Measurements from ENCODE around the gene TMEM229A.
"Not testable (repeated sequence)": the region's sequence is repeated elsewhere in the genome, so short reads cannot be mapped to it uniquely, and the experiment has no call there.

TMEM229A gene

DNA sequence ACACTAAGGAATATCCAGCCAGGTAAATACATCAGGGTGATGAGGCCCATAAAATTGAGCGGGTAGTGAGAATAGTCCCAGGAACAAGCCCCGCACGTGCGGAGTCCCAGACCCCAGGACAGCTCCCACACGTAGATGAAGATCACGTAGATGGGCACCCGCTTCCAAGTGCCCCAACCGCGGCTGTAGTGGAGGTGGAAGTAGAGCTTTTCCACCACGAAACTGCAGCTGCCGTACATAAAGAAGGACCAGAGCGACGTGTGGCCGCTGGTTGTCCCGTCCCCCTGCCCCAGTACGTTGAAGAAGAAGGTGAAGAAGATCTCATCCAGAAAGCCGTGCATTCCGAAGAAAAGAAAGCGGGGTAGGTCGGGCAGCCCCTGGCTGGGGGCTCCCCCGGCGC lies 948 bp downstream of the TMEM229A start:
- peak; percentile 4 for DNase-seq (ENCODE audit: low spot score)

DNA sequence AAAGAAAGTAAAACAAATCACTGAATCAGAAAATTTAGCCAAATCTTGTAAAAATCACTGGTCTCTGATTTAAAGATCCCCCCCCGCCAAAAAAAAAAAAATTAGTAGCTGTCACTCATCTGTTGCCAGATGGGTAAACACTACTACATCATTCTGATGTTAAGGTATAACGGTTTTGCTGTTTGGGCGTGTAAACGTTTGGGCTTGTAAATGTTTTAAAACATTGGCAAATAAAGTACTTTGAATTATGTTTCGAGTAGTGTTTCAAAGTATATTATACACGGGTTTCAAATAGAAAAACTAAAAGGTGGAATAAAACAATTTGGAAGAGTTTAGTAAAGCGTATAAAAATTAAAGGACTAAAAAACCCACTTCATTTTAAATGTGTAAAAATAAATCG lies 1.5 kb downstream of the TMEM229A start:
- DNase-seq (ENCODE audit: low spot score), result no peak

DNA sequence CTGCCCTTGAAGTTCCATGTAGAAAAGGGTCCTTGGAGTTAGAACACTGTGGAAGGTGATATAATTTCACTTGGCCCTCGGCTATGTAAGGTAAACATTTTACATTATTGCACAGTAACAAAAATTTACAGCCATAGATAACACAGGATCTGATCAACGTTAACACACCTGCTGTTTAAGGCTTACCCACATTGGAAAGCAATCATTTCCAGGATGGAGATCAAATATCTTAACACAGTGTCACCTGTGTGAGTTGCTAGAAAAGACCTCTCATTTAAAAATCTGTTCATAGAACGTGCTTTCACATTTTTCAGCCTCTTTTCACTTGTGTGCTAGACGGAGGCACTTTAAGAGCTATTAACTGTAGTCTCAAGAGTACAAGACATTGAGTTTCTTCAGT lies 1.9 kb downstream of the TMEM229A start:
- DNase-seq (ENCODE audit: low spot score), result no peak

DNA sequence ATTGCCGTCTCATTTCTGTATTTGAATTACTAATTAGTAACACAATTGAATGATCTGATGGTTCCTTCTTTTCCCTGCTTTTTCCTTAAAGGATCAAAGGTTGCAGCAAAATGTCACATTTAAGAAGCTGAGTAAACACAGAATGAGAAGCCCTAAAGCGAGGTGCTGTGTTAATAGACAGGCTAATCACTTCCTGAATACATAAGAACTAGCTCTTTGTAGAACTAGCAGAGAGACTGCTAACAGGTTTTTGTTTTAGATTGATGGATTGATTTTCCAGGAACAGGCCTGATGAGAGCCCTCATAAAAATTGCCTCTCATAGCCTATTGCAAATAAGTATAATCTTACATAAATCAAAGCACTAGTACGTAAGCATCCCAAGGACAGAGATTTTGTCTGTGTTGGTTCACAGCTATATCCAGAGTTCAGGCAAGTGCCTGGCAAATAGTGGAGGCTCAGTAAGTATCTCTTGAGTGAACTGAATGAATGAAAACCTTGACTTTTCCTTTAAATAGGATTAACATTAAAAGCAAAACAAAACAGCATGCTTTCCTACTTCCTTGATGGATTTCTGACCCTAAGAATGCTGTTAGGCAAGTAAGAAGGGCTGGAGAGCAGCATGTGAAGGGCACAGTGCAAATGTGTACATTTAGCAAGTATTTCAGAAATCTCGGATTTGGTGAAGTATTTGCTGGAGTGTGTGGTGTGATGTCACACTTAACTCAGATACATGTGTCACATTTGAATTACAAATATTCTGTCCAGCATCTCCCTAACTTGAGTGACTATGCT lies 3.3 kb downstream of the TMEM229A start:
- no peak for DNase-seq (ENCODE audit: low spot score)

DNA sequence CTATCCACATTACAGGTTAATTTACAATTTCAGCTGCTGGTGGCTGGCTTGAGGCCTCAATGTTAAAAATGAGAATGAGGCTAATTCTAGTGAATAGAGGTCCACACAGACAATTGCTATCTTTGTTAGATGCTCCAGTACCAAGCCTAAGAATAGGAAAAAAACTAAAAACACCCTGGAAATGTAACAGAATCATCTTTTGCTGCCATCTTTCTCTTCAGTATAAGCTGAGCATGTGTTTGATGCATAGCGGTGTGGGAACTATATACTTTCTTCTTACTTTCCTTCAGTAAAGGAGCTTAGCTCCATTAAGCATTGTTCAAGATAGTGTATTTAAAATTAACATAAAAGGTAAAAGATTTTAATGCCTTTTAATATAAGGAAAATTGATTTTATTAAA lies 5.6 kb downstream of the TMEM229A start:
- no peak for DNase-seq (ENCODE audit: low spot score)

DNA sequence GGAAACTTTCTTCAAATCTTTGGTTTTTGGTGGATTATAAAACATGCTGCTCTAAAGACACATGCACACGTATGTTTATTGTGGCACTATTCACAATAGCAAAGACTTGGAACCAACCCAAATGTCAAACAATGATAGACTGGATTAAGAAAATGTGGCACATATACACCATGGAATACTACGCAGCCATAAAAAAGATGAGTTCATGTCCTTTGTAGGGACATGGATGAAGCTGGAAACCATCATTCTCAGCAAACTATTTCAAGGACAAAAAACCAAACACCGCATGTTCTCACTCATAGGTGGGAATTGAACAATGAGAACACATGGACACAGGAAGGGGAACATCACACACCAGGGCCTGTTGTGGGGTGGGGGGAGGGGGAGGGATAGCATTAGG lies 8.5 kb downstream of the TMEM229A start:
- DNase-seq (ENCODE audit: low spot score), result not testable (repeated sequence)

DNA sequence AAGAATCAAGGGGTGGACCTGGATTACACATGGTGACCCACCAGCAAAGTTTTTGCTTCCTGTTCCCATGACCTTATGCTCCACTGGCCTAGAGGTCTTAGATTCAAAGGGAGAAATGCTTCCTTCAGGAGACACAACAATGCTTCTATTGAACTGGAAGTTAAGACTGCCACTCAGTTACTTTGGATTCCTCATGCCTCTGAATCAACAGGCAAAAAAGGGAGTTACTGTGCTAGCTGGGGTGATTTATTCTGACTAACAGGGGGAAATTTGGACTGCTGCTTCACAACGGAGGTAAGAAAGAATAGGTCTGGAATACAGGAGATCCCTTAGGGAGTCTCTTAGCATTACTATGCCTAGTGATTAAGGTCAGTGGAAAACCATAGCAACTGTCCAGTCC lies 10.3 kb downstream of the TMEM229A start:
- no peak for DNase-seq (ENCODE audit: low spot score)

DNA sequence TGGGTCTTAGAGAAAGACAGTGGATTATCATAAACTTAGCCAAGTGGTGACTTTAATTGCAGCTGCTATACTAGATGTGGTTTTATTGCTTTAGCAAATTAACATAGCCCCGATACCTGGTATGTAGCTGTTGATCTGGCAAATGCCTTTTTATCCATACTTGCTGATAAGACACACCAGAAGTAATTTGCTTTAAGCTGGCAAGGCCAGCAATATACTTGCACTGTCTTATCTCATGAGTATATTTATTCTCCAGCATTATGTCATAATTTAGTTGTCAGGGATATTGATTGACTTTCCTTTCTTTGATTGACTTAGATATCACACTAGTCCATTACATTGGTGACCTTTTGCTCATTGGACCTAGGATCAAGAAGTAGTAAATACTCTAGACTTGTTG lies 12.8 kb downstream of the TMEM229A start:
- no peak for DNase-seq (ENCODE audit: low spot score)

DNA sequence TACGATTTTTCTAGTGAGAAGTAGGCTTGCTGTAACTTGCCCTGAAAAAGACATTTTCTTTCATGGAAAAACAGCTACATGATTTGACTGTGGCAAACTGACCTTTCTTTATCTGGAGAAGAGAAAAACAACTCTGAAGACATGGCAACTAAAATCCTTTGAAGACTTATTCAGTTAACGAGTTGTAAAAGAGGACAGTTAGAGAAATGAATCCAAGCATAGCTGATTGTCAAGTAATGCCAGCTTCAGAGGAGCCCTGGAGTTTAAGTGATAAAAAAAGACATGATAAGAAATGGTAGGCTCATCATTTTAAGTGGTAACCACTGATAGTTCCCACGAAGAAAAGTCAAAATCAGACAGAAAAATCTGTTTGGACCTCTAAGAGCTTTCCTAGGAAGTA lies 19.6 kb downstream of the TMEM229A start:
- DNase-seq (ENCODE audit: low spot score), result no peak

DNA sequence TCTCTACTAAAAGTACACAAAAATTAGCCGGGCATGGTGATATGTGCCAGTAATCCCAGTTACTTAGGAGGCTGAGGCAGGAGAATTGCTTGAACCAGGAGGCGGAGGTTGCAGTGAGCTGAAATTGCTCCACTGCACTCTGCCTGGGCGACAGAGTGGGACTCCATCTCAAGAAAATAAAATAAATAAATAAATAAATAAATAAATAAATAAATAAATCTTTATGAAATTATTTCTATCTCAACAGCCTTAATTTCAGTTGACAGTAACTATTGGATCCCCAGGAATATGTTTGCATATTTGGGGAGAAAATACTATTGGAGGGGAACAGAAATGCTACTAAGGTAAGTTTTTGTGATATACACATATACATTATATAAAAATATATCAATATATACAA lies 20.0 kb downstream of the TMEM229A start:
- no peak for DNase-seq (ENCODE audit: low spot score)

DNA sequence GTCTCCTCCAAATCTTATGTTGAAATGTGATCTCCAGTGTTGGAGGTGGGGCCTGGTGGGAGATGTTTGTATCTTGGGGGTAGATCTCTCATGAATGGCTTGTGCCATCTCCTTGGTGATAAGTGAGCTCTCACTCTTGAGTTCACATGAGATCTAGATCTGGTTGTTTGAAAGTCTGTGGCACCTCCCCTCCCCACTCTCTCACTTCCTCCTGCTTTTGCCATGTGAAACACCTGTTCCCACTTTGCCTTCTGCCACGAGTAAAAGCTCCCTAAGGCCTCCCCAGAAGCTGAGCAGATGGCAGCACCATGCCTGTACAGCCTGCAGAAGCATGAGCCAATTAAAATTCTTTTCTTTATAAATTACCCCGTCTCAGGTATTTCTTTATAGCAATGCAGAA lies 23.5 kb downstream of the TMEM229A start:
- no peak for DNase-seq (ENCODE audit: low spot score)

DNA sequence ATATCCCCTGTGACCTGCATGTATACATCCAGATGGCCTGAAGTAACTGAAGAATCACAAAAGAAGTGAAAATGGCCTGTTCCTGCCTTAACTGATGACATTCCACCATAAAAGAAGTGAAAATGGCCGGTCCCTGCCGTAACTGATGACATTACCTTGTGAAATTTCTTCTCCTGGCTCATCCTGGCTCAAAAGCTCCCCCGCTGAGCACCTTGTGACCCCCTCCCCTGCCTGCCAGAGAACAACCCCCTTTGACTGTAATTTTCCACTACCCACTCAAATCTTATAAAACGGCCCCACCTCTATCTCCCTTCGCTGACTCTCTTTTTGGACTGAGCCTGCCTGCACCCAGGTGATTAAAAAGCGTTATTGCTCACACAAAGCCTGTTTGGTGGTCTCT lies 24.6 kb downstream of the TMEM229A start:
- not testable (repeated sequence) for DNase-seq (ENCODE audit: low spot score)

DNA sequence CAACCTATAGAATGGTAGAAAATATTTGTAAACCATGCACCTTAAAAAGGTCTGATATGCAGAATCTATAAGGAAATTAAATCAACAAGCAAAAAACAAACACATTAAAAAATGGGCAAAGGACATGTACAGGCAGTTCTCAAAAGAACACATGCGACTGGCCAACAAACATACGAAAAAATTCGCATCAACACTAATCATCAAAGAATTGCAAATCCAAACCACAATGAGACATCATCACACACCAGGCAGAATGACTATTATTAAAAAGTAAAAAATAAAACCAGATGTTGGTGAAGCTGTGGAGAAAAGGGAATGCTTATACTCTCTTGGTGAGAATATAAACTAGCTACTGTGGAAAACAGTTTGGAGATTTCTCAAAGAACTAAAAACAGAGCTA lies 33.2 kb downstream of the TMEM229A start:
- DNase-seq (ENCODE audit: low spot score), result no peak

DNA sequence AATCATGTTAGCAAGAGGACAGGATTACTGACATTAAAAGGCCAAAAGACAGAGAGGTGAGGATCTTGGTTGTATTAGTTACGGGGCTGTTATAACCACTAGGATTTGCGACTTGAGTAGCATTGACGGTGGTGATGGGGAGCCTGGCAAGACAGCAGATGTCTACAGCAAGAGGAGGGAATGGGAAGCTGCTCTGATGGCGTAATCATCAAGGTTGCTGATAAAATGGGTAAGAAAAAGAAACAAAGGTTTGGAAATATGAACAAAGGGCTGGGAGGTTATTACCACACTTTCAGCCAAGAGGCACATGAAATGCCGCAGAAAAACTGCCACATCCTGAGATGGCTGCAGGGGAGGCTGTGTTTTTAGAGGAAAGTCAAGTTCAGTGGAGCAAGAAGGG lies 33.9 kb downstream of the TMEM229A start:
- no peak for DNase-seq (ENCODE audit: low spot score)

DNA sequence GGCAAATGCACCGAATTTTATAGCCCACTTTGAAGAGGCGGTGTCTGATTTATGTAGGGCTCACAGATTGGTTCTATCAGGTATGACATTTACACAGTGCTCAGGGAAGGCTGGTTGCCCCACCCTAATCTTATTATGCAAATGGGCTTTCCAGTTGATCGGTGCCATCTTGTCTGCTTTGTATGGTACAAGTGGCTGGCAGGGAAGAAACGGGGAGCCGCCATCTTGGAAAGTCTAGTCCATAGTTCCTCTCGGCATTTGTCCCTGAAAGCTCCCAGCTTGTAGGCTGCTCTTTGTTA lies 36.6 kb downstream of the TMEM229A start:
- DNase-seq (ENCODE audit: low spot score), result no peak

DNA sequence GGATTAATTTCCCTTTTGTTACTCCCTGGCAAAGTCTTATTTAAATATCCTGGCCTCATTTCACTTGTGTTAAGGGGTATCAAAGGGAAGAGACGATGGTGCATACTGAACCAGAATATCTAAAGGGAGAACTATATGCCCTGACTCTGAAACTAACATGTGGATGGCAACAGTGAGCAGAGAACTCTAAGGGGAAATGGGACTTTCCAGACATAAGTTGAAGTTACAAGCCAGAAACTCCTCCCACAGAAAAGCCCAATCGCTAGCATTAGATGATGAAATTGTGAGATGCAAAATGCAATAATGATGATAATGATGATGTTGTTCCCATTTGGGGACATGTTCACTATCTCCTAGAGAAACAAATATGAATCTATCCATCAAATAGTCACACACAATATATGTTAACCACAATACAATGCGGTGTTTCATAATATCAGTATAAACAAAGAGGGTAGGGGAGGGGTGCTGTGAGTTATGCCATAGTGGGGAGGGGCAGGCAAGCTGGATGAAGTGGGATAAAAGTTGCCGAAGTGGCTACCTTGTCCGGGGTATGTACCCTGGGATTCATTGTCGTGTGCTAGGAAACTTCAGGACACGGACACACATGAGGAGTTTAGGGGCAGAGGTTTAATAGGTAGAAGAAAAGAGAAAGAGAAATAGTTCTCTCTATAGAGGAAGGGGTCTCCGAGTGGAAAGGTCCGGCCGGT lies 37.1 kb downstream of the TMEM229A start:
- DNase-seq (ENCODE audit: low spot score), result no peak

DNA sequence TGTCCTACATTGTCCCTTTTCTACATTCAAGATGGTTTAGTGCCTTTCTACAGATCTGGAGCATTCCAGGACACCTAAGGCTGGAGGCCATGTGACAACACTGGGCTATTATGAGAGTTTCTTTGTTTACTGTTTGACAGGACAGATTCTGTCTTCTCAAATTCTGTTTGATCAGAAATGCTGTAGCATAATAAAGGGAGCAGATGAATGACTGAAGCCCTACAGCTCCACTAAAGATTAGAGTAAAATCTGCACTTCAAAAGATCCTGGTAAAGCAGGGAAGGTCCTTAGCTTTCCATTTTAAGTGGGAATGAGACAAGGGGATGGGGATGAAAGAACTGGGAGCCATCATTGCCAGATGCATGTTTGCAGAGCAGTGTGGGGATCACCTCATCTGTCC lies 38.4 kb downstream of the TMEM229A start:
- no peak for DNase-seq (ENCODE audit: low spot score)

DNA sequence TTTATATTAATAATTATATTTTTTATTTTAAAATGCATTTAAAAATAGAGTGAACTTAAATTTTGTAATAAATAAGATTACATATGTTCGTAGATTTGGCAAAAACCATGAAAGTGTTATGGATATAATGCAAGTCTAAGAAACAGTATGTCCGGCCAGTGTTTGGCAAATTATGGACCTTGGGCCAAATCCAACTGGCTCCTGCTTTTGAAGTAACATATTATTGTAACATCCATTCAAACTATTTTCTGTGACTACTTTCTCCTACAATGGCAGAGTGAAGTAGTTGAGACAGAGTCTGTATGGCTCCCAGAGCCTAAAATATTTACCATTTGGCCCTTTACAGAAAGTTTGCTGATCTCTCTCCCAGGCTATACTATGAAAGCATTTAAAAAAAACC lies 38.9 kb downstream of the TMEM229A start:
- DNase-seq (ENCODE audit: low spot score), result no peak

DNA sequence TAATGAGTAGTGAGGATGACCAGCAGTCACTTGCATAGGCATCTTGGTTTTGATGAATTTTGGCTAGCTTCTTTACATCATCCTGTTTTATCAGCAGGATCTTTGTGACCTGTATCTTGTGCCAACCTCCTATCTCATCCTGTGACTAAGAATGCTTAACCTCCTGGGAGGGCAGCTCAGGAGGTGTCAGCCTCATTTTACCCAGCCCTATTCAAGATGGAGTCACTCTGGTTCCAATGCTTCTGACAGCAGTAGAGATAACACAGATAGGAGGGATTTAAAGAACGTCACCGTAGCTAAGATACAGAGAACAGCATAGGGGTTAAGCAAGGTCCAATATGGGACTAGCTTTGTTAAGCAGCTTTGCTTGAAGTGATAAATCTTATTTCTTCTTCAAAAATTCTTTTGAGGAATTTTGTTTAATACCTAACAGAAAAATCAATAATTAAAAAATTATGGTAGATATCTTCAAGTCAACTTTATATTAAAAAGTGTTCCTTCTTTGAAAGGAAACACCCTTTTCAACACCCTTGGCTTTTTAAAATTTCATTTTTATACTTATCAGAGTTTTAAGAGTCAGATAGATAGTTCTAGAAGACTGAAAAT lies 39.9 kb downstream of the TMEM229A start:
- DNase-seq (ENCODE audit: low spot score), result no peak

DNA sequence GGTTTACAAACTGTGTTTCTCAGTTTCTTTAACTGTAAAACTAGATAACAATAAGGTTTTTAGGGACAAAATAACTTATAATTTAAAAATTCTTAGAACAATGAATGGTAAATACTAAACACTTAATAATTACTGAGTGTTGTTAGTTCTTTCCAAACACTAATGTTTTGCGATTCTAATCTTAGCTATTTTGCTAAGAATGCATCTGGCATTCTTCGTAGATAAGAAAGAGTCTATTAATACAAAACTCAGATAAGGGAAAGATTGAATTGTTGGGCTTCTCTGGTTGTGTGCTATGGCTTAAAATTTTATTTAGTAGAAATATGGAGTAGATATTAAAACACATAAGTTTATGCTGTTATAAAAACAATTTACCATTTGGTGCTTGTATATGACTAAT lies 45.4 kb downstream of the TMEM229A start:
- no peak for DNase-seq (ENCODE audit: low spot score)
